ENCODE measurements around the gene BTBD2. TPM values are rescaled to one million over a fixed set of nuclear protein-coding genes. Genes with fewer than 3 reads are reported as not detected.

BTBD2 gene
- total RNA-seq, 4 donors from 2014 or later: 54.6 to 82.9 (median 63.6) TPM

DNA sequence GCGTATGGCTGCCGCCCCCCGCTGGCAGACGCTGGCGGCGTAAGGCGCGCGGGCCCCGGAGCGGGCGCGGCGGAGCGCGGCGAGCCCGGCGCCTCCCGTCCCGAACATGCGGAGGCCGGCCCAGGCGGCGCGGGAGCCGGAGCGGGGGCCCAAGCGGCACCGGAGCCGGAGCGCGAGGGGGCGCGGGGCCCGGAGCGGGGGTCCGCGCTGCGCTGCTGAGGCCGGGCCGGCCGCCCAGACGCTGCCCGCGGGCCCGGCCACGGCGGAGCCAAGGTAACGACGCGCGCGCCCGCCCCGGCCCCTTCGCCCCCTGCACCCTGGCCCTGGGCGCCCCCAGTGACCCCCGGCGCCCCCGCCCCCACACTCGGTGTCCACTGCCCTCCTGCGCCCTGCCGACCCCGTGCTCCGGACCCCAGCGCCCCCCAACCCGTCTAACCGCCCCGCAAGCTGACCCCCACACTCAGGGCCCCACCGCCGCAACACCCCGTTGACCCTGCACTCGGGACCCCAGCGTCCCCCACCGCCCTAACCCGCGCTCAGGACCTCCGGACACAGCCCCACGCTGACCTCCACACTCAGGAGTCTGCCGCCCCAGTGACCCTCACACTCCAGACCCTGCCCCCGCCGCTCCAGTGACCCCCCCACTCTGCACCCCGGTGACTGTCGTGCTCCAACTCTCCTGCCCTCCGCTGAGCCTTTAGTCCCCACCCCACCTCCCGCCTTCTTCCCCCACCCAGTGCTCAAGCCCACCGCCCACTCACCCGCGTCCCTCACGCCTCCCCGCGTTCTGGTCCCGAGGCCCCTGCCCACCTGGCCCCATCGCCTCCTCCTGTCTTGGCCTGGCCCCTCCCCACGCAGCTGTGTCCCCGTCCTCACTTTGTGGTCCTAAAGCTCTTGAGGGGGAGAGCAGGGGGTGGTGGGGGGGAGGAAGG, 74.1 kb downstream of the BTBD2 start, which contains the start of gene CSNK1G2:
Gene CSNK1G2 (plus strand): TSS at position 27 of the 932 bp plus-strand sequence. CDS start 28,601 bp downstream, outside the sequence.
- peak within 1 kb of the TSS; percentile 67 to 86 (median 76) for H3K4me3 ChIP-seq
- DNase-seq (no peak), ATAC-seq (peak; percentile 5 to 12)
- H3K27me3 ChIP-seq: no peaks in the 10 kb centered on the region
- no peaks in the 10 kb centered on the region for H3K9me3 ChIP-seq
- in situ Hi-C loops (cut with MboI; ENCODE audit: low sequenced_read_pairs in 4 of 4): no loop called here
- peak within 1 kb of the TSS; percentile 88 to 98 (median 94) for H3K27ac ChIP-seq
- intact Hi-C loops (cut with DNase I; ENCODE audit: low total_unique reads): no loop called here
- peak in 1 of 2 donors; percentile 69 for TF ChIP-seq POLR2A (IDR thresholded peaks at IDR 0.05)
- peak in 2 of 5 experiments; percentile 5 to 23 for TF ChIP-seq CTCF (IDR thresholded peaks at IDR 0.05 in 4 of 5, conservative IDR thresholded peaks at IDR 0.05 in 1 of 5)
- H3K4me1 ChIP-seq: peaks cover 21 to 34% of the 10 kb centered on the region in 2 donors
- H3K36me3 ChIP-seq: no peaks in the 10 kb centered on the region

DNA sequence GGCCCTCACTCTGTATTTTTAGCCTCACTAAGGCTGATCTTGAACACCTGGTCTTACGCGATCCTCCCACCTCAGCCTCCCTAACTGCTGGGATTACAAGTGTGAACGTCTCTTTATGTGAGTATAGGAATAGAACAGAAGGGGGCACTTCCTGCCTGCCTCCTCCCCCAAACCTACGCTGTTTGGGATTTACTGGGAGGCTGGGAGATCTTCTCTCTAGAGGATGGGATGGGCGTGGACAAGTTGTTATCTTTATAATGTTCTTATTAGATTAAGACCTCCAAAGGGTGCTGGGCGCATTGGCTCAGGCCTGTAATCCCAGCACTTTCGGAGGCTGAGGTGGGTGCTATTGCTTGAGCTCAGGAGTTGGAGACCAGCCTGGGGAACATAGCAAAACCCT, 77.4 kb downstream of the BTBD2 start:
- in situ Hi-C loops (cut with MboI; ENCODE audit: low sequenced_read_pairs in 4 of 4) (loop anchor here in 2 of 4 donors (10.0 kb wide), 2 partner anchors 127 to 137 kb away; no protein-coding TSS in a partner anchor), intact Hi-C loops (cut with DNase I; ENCODE audit: low total_unique reads) (no loop called here)
- H3K27ac ChIP-seq: no peak overlapping the region
- peaks cover 21 to 27% of the 10 kb centered on the region in 2 donors for H3K4me1 ChIP-seq
- no peaks in the 10 kb centered on the region for H3K27me3 ChIP-seq
- ATAC-seq (no peak), DNase-seq (no peak)
- TF ChIP-seq CTCF (IDR thresholded peaks at IDR 0.05 in 4 of 5, conservative IDR thresholded peaks at IDR 0.05 in 1 of 5) (no peak), POLR2A (IDR thresholded peaks at IDR 0.05) (no peak)
- no peaks in the 10 kb centered on the region for H3K36me3 ChIP-seq
- H3K9me3 ChIP-seq: no peaks in the 10 kb centered on the region
- no peak overlapping the region for H3K4me3 ChIP-seq

DNA sequence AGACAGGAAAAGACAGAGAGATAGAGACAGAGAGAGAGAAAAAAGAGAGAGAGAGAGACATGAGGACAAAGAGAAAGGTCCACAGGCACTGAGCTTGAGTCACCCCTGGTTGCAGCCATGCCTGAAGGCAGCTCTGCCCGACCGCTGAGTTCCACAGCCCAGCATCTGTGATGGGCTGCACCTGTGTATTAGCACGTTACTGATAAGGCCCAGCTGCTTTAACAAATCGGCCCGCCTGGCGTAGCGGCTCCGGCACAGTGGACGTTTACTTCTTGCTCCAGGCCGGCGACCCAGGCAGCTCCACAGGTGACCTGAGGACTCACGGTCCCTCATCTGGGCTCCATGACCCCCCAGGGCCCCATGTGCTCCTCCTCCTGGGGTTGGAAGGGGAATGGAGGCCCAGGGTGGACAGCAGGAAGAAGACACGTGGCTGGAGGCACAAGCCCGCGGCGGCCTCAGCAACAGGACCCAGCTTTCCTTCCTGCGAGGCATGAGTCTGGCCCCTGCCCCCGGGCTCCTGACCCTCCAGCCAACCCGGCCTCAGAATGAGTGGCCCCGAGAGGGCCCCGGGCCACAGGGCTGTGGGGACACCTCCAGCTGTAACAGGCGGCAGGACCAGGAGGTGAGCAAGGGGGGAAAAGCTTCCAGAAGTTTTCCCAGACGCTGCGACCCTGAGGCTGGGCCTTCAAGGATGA, 78.5 kb downstream of the BTBD2 start:
- Histone ChIP-seq H3K9me3 (no peaks in the 10 kb centered on the region), H3K27ac (no peak overlapping the region), H3K4me1 (peaks cover 15 to 19% of the 10 kb centered on the region in 2 donors), H3K4me3 (no peak overlapping the region), H3K36me3 (no peaks in the 10 kb centered on the region), H3K27me3 (no peaks in the 10 kb centered on the region)
- intact Hi-C loops (cut with DNase I; ENCODE audit: low total_unique reads): no loop called here
- ATAC-seq: no peak
- no peak for DNase-seq
- TF ChIP-seq CTCF (IDR thresholded peaks at IDR 0.05 in 4 of 5, conservative IDR thresholded peaks at IDR 0.05 in 1 of 5) (no peak), POLR2A (IDR thresholded peaks at IDR 0.05) (no peak)
- in situ Hi-C loops (cut with MboI; ENCODE audit: low sequenced_read_pairs in 4 of 4): loop anchor here in 2 of 4 donors (10.0 kb wide), 2 partner anchors 128 to 138 kb away; no protein-coding TSS in a partner anchor

DNA sequence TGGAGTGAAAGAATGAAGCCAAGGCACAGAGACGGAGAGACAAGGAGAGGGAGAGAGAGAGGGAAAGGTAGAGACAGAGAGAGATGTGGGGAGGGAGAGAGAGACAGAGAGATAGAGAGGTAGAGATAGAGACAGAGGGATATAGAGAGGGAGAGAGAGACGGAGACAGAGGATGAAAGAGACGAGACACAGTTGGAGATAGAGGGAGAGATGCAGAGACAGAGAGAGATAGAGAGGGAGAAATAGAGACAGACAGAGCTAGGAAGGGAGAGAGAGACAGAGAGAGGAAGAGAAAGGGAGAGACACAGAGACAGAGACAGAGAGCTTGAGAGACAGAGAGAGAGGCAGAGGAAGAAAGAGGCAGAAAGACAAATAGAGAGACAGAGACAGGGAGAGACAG, 79.1 kb downstream of the BTBD2 start:
- Histone ChIP-seq H3K4me3 (no peak overlapping the region), H3K27ac (peak overlapping the region; percentile 49 to 79 (median 74)), H3K27me3 (no peaks in the 10 kb centered on the region), H3K36me3 (no peaks in the 10 kb centered on the region), H3K9me3 (no peaks in the 10 kb centered on the region), H3K4me1 (peaks cover 14 to 15% of the 10 kb centered on the region in 2 donors)
- DNase-seq: no peak
- intact Hi-C loops (cut with DNase I; ENCODE audit: low total_unique reads): no loop called here
- no peak for ATAC-seq
- TF ChIP-seq CTCF (IDR thresholded peaks at IDR 0.05 in 4 of 5, conservative IDR thresholded peaks at IDR 0.05 in 1 of 5) (no peak), POLR2A (IDR thresholded peaks at IDR 0.05) (no peak)
- in situ Hi-C loops (cut with MboI; ENCODE audit: low sequenced_read_pairs in 4 of 4): loop anchor here in 2 of 4 donors (10.0 kb wide), 2 partner anchors 128 to 138 kb away; no protein-coding TSS in a partner anchor
